ENCODE measurements around the gene TFDP1. TPM values are rescaled to one million over a fixed set of nuclear protein-coding genes. Genes with fewer than 3 reads are reported as not detected.

Gene TFDP1
- total and polyA plus RNA-seq, 7 donors, result 26.5 to 57.1 (median 40.2) TPM

DNA sequence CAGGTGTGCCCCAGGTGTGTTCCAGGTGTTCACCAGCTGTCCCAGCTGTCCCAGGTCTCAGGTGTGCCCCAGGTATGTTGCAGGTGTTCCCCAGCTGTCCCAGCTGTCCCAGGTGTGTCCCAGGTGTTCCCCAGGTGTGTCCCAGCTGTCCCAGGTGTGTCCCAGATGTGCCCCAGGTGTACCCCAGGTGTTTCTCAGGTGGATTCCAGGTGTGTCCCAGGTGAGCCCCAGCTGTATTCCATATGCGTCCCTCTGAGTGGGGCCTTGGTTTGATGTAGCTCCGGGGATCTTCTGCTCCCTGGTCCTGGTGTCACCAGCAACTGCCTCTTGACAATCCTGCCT lies 81.7 kb downstream of the TFDP1 start:
- H3K9me3 ChIP-seq, result peaks cover 0 to 4% (median 2%) of the 10 kb centered on the region in 4 donors
- peaks cover 0 to 4% (median 0%) of the 10 kb centered on the region in 3 donors for H3K27me3 ChIP-seq
- 89 to 91% methylated on average over 2 of the region's 2 CpGs for WGBS, 2 donors
- no peak overlapping the region for H3K4me3 ChIP-seq
- TF ChIP-seq POLR2AphosphoS5 (IDR thresholded peaks at IDR 0.05) (no peak), POLR2A (IDR thresholded peaks at IDR 0.05) (no peak), EP300 (IDR thresholded peaks at IDR 0.05) (no peak)
- TF ChIP-seq, protein P1, sequence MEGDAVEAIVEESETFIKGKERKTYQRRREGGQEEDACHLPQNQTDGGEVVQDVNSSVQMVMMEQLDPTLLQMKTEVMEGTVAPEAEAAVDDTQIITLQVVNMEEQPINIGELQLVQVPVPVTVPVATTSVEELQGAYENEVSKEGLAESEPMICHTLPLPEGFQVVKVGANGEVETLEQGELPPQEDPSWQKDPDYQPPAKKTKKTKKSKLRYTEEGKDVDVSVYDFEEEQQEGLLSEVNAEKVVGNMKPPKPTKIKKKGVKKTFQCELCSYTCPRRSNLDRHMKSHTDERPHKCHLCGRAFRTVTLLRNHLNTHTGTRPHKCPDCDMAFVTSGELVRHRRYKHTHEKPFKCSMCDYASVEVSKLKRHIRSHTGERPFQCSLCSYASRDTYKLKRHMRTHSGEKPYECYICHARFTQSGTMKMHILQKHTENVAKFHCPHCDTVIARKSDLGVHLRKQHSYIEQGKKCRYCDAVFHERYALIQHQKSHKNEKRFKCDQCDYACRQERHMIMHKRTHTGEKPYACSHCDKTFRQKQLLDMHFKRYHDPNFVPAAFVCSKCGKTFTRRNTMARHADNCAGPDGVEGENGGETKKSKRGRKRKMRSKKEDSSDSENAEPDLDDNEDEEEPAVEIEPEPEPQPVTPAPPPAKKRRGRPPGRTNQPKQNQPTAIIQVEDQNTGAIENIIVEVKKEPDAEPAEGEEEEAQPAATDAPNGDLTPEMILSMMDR (IDR thresholded peaks at IDR 0.05), result no peak
- H3K36me3 ChIP-seq, result no peaks in the 10 kb centered on the region
- no peaks in the 10 kb centered on the region for H3K4me1 ChIP-seq
- peak; percentile 50 for DNase-seq
- intact Hi-C loops (cut with DNase I), result no loop called here
- H3K27ac ChIP-seq, result no peak overlapping the region

DNA sequence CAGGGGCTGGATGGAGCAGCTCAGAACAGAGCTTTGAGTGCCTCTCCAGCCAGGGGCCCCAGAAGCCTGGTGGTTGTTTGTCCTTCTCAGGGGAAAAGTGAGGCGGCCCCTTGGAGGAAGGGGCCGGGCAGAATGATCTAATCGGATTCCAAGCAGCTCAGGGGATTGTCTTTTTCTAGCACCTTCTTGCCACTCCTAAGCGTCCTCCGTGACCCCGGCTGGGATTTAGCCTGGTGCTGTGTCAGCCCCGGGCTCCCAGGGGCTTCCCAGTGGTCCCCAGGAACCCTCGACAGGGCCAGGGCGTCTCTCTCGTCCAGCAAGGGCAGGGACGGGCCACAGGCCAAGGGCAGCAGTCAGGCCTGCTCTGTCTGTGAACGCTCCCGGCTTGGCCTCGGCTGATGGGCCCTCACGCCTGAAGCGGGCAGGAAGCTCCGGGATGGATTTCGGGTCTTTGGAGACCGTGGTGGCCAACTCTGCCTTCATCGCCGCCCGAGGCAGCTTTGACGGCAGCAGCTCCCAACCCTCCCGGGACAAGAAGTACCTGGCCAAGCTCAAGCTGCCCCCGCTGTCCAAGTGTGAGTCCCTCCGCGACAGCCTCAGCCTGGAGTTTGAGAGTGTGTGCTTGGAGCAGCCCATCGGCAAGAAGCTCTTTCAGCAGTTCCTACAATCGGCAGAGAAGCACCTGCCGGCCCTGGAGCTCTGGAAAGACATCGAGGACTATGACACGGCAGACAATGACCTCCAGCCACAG lies 82.6 kb downstream of the TFDP1 start, which contains the start of gene GRK1:
TSS of gene GRK1 (plus strand) at position 269 of the 751 bp plus-strand sequence. CDS start at position 437, 168 bp downstream.
- Histone ChIP-seq H3K4me1 (no peaks in the 10 kb centered on the region), H3K27me3 (peaks cover 0 to 4% (median 0%) of the 10 kb centered on the region in 3 donors), H3K4me3 (no peak within 1 kb of the TSS), H3K9me3 (no peaks in the 10 kb centered on the region), H3K27ac (no peak within 1 kb of the TSS), H3K36me3 (no peaks in the 10 kb centered on the region)
- TF ChIP-seq POLR2AphosphoS5 (IDR thresholded peaks at IDR 0.05), result no peak
- TF ChIP-seq POLR2A (IDR thresholded peaks at IDR 0.05), result no peak
- no peak for TF ChIP-seq EP300 (IDR thresholded peaks at IDR 0.05)
- TF ChIP-seq, protein P1 (IDR thresholded peaks at IDR 0.05), result no peak
- intact Hi-C loops (cut with DNase I), result no loop called here
- WGBS, 2 donors, result 84 to 92% methylated on average over 32 of the region's 32 CpGs
- peak; percentile 60 for DNase-seq

DNA sequence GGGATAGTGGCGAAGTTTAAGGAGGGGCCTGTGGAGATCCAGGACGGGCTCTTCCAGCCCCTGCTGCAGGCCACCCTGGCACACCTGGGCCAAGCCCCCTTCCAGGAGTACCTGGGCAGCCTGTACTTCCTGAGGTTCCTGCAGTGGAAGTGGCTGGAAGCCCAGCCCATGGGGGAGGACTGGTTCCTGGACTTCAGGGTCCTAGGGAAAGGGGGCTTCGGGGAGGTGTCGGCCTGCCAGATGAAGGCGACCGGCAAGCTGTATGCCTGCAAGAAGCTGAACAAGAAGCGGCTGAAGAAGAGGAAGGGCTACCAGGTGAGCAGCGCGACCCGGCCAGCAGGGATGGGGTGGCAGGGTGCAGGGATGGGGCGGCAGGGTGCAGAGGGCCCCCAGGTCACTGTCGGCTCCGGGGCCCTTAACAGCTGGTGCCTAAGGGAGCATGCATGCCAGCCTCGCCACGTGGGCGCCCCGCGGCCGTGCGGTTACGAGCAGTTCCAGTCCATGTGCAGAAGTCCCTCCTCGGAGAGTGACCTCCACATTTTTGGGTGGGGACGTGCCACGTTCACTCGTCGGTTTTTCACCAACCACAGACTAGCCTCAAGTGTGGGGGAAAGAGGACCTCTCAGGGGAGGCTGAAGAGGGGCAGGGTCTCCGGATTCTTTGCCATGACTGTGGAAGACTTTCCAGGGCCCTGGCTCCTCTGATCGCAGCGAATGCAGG lies 83.4 kb downstream of the TFDP1 start:
- no peaks in the 10 kb centered on the region for H3K36me3 ChIP-seq
- peaks cover 0 to 4% (median 0%) of the 10 kb centered on the region in 3 donors for H3K27me3 ChIP-seq
- H3K4me3 ChIP-seq, result no peak overlapping the region
- WGBS, 2 donors, result 92 to 95% methylated on average over 29 of the region's 29 CpGs
- intact Hi-C loops (cut with DNase I), result no loop called here
- TF ChIP-seq POLR2A (IDR thresholded peaks at IDR 0.05), result no peak
- H3K9me3 ChIP-seq, result no peaks in the 10 kb centered on the region
- no peak overlapping the region for H3K27ac ChIP-seq
- peak; percentile 60 for DNase-seq
- H3K4me1 ChIP-seq, result no peaks in the 10 kb centered on the region

DNA sequence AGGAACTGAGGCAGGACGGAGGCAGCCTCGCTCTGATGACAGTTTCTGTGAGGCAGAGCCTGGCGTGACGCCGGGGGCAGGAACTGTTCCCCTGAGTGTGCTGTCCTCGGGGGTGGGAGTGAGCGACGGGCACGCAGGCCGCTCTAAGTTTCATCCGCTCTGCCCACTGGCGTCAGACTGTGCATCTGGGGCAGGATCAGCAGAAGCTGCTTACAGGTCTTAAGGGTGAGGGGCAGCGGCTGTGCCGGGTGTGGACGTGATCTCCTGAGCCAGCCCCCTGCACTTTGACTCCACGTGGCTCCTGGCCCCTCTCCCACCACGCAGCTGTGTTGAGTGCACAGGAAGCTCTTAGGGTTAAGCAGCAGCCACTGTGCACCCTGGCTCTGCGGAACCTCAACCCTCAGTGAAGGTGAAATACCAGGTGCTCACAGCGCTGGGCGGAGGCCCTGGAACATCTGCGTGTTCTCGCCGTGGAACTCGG lies 84.0 kb downstream of the TFDP1 start:
- H3K36me3 ChIP-seq, result no peaks in the 10 kb centered on the region
- H3K4me1 ChIP-seq, result no peaks in the 10 kb centered on the region
- no peak overlapping the region for H3K4me3 ChIP-seq
- TF ChIP-seq EP300 (IDR thresholded peaks at IDR 0.05) (no peak), POLR2A (IDR thresholded peaks at IDR 0.05) (no peak), POLR2AphosphoS5 (IDR thresholded peaks at IDR 0.05) (no peak)
- TF ChIP-seq, protein P1 (IDR thresholded peaks at IDR 0.05), result no peak
- WGBS, 2 donors, result 74 to 80% methylated on average over 24 of the region's 24 CpGs
- no peak overlapping the region for H3K27ac ChIP-seq
- H3K9me3 ChIP-seq, result no peaks in the 10 kb centered on the region
- H3K27me3 ChIP-seq, result peaks cover 0 to 4% (median 0%) of the 10 kb centered on the region in 3 donors
- intact Hi-C loops (cut with DNase I), result no loop called here
- DNase-seq, result peak; percentile 54

DNA sequence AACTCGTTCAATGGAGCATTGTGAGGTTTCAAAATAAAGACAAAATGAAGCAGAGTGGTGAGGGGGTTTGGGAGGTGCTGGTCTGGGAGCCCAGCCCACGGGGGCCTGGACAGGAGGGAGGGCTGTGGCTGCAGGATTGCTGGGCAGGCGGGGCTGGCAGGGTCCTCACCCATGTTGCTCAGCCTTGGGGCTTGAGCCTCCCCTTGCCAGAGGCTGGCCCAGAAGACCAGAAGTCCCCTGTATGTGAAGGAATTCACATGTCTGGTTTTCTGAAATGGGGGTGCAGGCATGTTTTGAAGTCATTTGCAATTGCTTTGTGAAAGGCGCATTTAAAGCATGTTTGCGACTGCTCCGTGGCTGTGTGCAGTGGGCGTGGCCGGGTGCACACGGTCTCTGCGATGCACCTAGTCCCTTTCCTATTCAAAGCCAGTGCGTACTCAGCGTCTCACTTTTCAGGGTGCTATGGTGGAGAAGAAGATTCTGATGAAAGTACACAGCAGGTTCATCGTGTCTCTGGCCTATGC lies 84.7 kb downstream of the TFDP1 start:
- Histone ChIP-seq H3K4me1 (no peaks in the 10 kb centered on the region), H3K9me3 (no peaks in the 10 kb centered on the region), H3K36me3 (no peaks in the 10 kb centered on the region), H3K4me3 (no peak overlapping the region), H3K27ac (no peak overlapping the region), H3K27me3 (peaks cover 0 to 4% (median 0%) of the 10 kb centered on the region in 3 donors)
- TF ChIP-seq POLR2AphosphoS5 (IDR thresholded peaks at IDR 0.05) (no peak), POLR2A (IDR thresholded peaks at IDR 0.05) (no peak), EP300 (IDR thresholded peaks at IDR 0.05) (no peak)
- intact Hi-C loops (cut with DNase I), result no loop called here
- DNase-seq, result peak; percentile 26
- WGBS, 2 donors, result 50 to 72% methylated on average over 13 of the region's 13 CpGs

Data from sigmoid colon (tissue), 7 donors.